Kidney epithelial cell (primary cell): ENCODE results near the gene NIPBL. TPM values are rescaled to one million over a fixed set of nuclear protein-coding genes. Genes with fewer than 3 reads are reported as not detected.
"Not testable (repeated sequence)": the region's sequence is repeated elsewhere in the genome, so short reads cannot be mapped to it uniquely, and the experiment has no call there.

ENCODE experiments used
- DNase-seq: peaks from one replicate; pipeline ENCODE4 v3.0.0-alpha.2; 2010; ENCODE audit warnings: low read depth
- H3K27me3 ChIP-seq: 2 replicates; pipeline ENCODE4 v1.6.0; 2011; ENCODE audit warnings: low read length; ENCODE audit not compliant: control insufficient read depth, insufficient read depth
- H3K36me3 ChIP-seq: 2 replicates; pipeline ENCODE4 v1.5.1; 2011; ENCODE audit warnings: low read length; ENCODE audit not compliant: control insufficient read depth, insufficient read depth
- H3K4me3 ChIP-seq: 2 replicates; pipeline ENCODE4 v1.5.1; 2011; ENCODE audit warnings: low read depth, mild to moderate bottlenecking, control low read depth, low read length
- CTCF ChIP-seq: IDR thresholded peaks from 2 replicates; pipeline ENCODE4 v1.5.1; 2011; ENCODE audit warnings: mild to moderate bottlenecking, moderate library complexity, low read length, control low read depth, inconsistent platforms; ENCODE audit not compliant: insufficient read depth, poor library complexity, severe bottlenecking
- total RNA-seq: library from RNA; depleted of rRNA; stranded (reverse); fragments of >200 nt; gene quantifications from 2 replicates; pipeline ENCODE4 v1.2.3, GENCODE V29; 2015

Gene NIPBL
- total RNA-seq, 1 donor from 2014 or later: 21.1 TPM

- Histone ChIP-seq H3K27me3 (no peaks in the 10 kb centered on the region), H3K4me3 (no peak overlapping the region), H3K36me3 (no peaks in the 10 kb centered on the region)
- no peak for TF ChIP-seq CTCF
- DNase-seq: no peak
These were observed 34.9 kb upstream of the NIPBL start for GRCh38 chr5:36841677-36842076.

GRCh38 chr5:36842087-36842486, 34.5 kb upstream of the NIPBL start:
- Histone ChIP-seq H3K36me3 (no peaks in the 10 kb centered on the region), H3K27me3 (no peaks in the 10 kb centered on the region), H3K4me3 (no peak overlapping the region)
- no peak for DNase-seq
- no peak for TF ChIP-seq CTCF

- Histone ChIP-seq H3K27me3 (no peaks in the 10 kb centered on the region), H3K4me3 (no peak overlapping the region), H3K36me3 (no peaks in the 10 kb centered on the region)
- TF ChIP-seq CTCF: no peak
- DNase-seq: no peak
These were observed 32.3 kb upstream of the NIPBL start for GRCh38 chr5:36844305-36844704.

DNA sequence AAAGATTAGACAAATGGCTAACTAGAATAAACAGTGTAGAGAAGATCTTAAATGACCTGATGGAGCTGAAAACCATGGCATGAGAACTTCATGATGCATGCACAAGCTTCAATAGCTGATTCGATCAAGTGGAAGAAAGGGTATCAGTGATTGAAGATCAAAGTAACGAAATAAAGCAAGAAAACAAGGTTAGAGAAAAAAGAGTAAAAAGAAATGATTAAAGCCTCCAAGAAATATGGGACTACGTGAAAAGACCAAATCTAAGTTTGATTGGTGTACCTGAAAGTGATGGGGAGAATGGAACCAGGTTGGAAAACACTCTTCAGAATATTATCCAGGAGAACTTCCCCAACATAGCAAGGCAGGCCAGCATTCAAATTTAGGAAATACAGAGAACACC, 28.0 kb upstream of the NIPBL start:
- not testable (repeated sequence) for H3K27me3 ChIP-seq, H3K36me3 ChIP-seq, H3K4me3 ChIP-seq, DNase-seq

GRCh38 chr5:36852903-36853302, 23.7 kb upstream of the NIPBL start:
- not testable (repeated sequence) for H3K36me3 ChIP-seq, DNase-seq, H3K4me3 ChIP-seq, H3K27me3 ChIP-seq

DNA sequence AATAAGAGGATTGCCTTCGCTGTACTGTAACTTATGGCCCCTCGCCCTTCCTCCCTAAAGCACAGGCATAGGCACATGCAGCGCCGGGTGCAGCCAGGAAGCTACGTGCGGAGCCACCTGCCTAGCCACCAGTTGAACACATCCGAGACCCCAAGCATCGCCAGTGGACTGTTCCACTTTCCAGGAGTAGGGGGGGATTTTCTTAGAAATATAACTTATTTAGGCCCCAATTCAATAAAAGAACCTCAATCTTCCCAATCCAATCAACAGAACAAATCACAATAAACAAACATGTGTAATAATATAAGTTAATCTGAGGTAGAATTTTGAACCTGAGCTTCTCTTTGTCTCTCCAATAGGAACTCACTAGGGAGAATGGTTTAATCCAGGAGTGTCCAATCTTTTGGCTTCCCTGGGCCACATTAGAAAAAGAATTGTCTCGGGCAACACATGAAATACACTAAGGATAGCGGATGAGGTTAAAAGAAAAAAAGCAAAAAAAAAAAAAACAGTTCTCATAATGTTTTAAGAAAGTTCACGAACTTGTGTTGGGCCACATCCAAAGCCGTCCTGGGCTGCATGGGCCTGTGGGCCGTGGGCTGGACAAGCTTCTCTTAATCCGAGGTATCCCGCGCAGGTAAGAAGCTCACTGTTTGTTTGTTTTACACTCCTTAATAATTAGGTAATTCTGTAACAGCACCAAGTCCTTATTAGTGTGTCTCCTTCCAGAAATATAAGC, 22.0 kb upstream of the NIPBL start:
- no peaks in the 10 kb centered on the region for H3K27me3 ChIP-seq
- TF ChIP-seq CTCF: no peak
- DNase-seq: no peak
- no peak overlapping the region for H3K4me3 ChIP-seq
- no peaks in the 10 kb centered on the region for H3K36me3 ChIP-seq

GRCh38 chr5:36855141-36855495, 21.5 kb upstream of the NIPBL start:
- no peak for DNase-seq
- TF ChIP-seq CTCF: no peak
- Histone ChIP-seq H3K36me3 (no peaks in the 10 kb centered on the region), H3K27me3 (no peaks in the 10 kb centered on the region), H3K4me3 (no peak overlapping the region)
